ENCODE results near the gene RCAN3. TPM values are rescaled to one million over a fixed set of nuclear protein-coding genes. Genes with fewer than 3 reads are reported as not detected.
A peak's percentile ranks its signal among the peaks of the same experiment; 100 is the strongest.

RCAN3 gene
- total and polyA plus RNA-seq, 10 of the 15 experiments (the other 5 are each of a cell fraction or from before 2014, with no cell fraction given): 0.02 to 0.46 (median 0.06) TPM; not detected in 3

DNA sequence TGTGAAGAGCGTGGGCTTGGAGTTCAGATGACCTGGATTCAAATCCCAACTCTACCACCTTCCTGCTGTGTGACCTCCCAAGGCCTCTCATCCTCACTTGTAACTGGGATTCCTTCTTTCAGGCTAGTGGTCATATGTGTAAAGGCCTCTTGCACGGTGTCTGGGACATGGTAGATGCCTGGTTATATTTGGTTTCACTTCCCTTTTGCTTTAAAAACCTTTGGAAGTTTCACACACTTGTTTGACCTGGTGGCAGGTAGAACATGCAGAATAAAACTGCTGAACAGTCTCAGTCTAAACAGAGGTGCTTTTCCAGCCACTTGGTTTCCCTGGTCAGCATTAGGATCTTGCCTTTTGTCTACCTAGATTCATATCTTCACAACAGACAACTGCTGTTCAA lies 37.0 kb upstream of the RCAN3 start:
- WGBS (ENCODE audit: insufficient coverage, insufficient replicate concordance, low lambda C conversion rate, missing lambda C conversion rate): 65% methylated on average over 2 of the region's 2 CpGs
- Histone ChIP-seq H3K4me3 (no peak overlapping the region), H3K27me3 (replicated peaks in 1 of 2; ENCODE audit: control insufficient read depth in 2 of 2, insufficient read depth in 2 of 2, low read length in 1 of 2) (no peaks in the 10 kb centered on the region), H3K9me3 (replicated peaks; ENCODE audit: control insufficient read depth, insufficient read depth, low read length) (no peaks in the 10 kb centered on the region; the same call in 2 of the 3 replicates), H2AFZ (ENCODE audit: control insufficient read depth, low read depth, low read length) (no peak overlapping the region), H3K9ac (ENCODE audit: control insufficient read depth, insufficient read depth, low read length) (no peak overlapping the region), H3K27ac (ENCODE audit: control insufficient read depth, insufficient read depth) (no peak overlapping the region), H3K4me2 (ENCODE audit: control insufficient read depth, insufficient read depth) (no peak overlapping the region), H3K79me2 (ENCODE audit: control insufficient read depth, insufficient read depth, low read length) (no peaks in the 10 kb centered on the region), H3K4me1 (ENCODE audit: control insufficient read depth, insufficient read depth, low read length) (no peaks in the 10 kb centered on the region), H3K36me3 (ENCODE audit: control insufficient read depth in 2 of 2, insufficient read depth in 2 of 2, low read length in 1 of 2) (no peaks in the 10 kb centered on the region), H4K20me1 (ENCODE audit: control insufficient read depth, insufficient read depth) (no peaks in the 10 kb centered on the region)
- ChIA-PET CTCF (no interaction called here), RAD21 (ENCODE audit: unreplicated experiment) (no interaction called here), POLR2A (no interaction called here), SMC1A (ENCODE audit: uncharacterized antibody, unreplicated experiment) (no interaction called here)
- in situ Hi-C loops (cut with MboI) (no loop called here), intact Hi-C loops (cut with micrococcal nuclease; ENCODE audit: unreplicated experiment) (no loop called here)
- no peak for ATAC-seq
- TF ChIP-seq EZH2 (IDR thresholded peaks at IDR 0.05; ENCODE audit: borderline replicate concordance, control insufficient read depth, low read depth, low read length) (no peak), SPI1 (IDR thresholded peaks at IDR 0.05; ENCODE audit: borderline replicate concordance, insufficient read depth, low read depth, low read length) (peak; percentile 69; the same call in 1 of the 2 replicates)
- FAIRE-seq: no peak
- DNase-seq (ENCODE audit: low read depth, low spot score): no peak
- no TSS peak for BruUV-seq (replicated peaks)

DNA sequence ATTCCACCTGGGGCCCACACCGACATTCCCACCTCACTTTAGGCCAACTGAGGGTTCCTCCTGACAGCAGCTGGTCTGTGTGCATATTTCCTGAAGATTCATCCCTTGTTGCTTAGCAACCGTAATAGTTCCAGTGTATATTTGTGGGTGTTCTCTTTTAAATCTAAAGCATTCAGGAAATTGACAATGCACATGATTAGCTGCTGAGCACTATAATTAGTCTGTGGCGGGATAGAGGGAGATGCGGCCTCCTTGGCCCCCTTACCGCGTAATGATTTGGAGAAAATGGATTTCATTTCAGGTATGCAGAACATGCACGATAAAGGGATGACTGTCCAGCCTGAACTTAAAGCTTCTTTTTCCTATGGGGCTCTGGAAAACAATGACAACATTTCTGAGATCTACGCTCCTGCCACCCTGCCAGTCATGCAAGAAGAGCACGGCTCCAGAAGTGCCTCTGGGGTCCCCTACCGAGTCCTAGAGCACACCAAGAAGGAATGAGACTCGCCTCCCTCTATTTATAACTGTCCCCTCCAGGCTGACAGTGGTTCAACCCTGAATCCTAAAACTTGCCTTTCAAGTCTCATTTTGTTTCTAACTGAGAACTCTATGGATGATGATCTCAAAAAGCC lies 33.8 kb upstream of the RCAN3 start:
- H4K20me1 ChIP-seq (ENCODE audit: control insufficient read depth, insufficient read depth): no peaks in the 10 kb centered on the region
- ChIA-PET POLR2A (no interaction called here), CTCF (interaction anchor here (0.8 kb wide), 1 partner anchor 10 kb away, joined by 3 read pairs; no protein-coding TSS in a partner anchor), SMC1A (ENCODE audit: uncharacterized antibody, unreplicated experiment) (no interaction called here), RAD21 (ENCODE audit: unreplicated experiment) (no interaction called here)
- H3K4me1 ChIP-seq (ENCODE audit: control insufficient read depth, insufficient read depth, low read length): no peaks in the 10 kb centered on the region
- no peak for DNase-seq (ENCODE audit: low read depth, low spot score)
- no peaks in the 10 kb centered on the region for H3K27me3 ChIP-seq (replicated peaks in 1 of 2; ENCODE audit: control insufficient read depth in 2 of 2, insufficient read depth in 2 of 2, low read length in 1 of 2)
- H3K36me3 ChIP-seq (ENCODE audit: control insufficient read depth in 2 of 2, insufficient read depth in 2 of 2, low read length in 1 of 2): no peaks in the 10 kb centered on the region
- intact Hi-C loops (cut with micrococcal nuclease; ENCODE audit: unreplicated experiment): no loop called here
- H3K4me3 ChIP-seq: no peak overlapping the region
- no peak overlapping the region for H3K9ac ChIP-seq (ENCODE audit: control insufficient read depth, insufficient read depth, low read length)
- H3K4me2 ChIP-seq (ENCODE audit: control insufficient read depth, insufficient read depth): no peak overlapping the region
- no peaks in the 10 kb centered on the region for H3K79me2 ChIP-seq (ENCODE audit: control insufficient read depth, insufficient read depth, low read length)
- BruUV-seq (replicated peaks): no TSS peak
- H3K27ac ChIP-seq (ENCODE audit: control insufficient read depth, insufficient read depth): no peak overlapping the region
- 87% methylated on average over 11 of the region's 11 CpGs for WGBS (ENCODE audit: insufficient coverage, insufficient replicate concordance, low lambda C conversion rate, missing lambda C conversion rate)
- H3K9me3 ChIP-seq (replicated peaks; ENCODE audit: control insufficient read depth, insufficient read depth, low read length): no peaks in the 10 kb centered on the region
- no peak for FAIRE-seq
- in situ Hi-C loops (cut with MboI): no loop called here
- no peak overlapping the region for H2AFZ ChIP-seq (ENCODE audit: control insufficient read depth, low read depth, low read length)
- ATAC-seq: no peak
- TF ChIP-seq MTA3 (IDR thresholded peaks at IDR 0.05; ENCODE audit: borderline replicate concordance, low read length) (no peak), POLR2A (IDR thresholded peaks at IDR 0.05; ENCODE audit: low read depth, low read length) (no peak), ESRRA (IDR thresholded peaks at IDR 0.05; ENCODE audit: low read length) (no peak), HDAC6 (IDR thresholded peaks at IDR 0.05; ENCODE audit: unreplicated experiment) (no peak), JUND (IDR thresholded peaks at IDR 0.05; ENCODE audit: low read depth, low read length) (no peak), PAX5 (IDR thresholded peaks at IDR 0.05; ENCODE audit: borderline replicate concordance, low read depth, low read length) (no peak), NBN (IDR thresholded peaks at IDR 0.05) (no peak)
- TF ChIP-seq, protein P1, sequence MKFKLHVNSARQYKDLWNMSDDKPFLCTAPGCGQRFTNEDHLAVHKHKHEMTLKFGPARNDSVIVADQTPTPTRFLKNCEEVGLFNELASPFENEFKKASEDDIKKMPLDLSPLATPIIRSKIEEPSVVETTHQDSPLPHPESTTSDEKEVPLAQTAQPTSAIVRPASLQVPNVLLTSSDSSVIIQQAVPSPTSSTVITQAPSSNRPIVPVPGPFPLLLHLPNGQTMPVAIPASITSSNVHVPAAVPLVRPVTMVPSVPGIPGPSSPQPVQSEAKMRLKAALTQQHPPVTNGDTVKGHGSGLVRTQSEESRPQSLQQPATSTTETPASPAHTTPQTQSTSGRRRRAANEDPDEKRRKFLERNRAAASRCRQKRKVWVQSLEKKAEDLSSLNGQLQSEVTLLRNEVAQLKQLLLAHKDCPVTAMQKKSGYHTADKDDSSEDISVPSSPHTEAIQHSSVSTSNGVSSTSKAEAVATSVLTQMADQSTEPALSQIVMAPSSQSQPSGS (IDR thresholded peaks at IDR 0.05; ENCODE audit: low read length): no peak
- TF ChIP-seq, protein P2, sequence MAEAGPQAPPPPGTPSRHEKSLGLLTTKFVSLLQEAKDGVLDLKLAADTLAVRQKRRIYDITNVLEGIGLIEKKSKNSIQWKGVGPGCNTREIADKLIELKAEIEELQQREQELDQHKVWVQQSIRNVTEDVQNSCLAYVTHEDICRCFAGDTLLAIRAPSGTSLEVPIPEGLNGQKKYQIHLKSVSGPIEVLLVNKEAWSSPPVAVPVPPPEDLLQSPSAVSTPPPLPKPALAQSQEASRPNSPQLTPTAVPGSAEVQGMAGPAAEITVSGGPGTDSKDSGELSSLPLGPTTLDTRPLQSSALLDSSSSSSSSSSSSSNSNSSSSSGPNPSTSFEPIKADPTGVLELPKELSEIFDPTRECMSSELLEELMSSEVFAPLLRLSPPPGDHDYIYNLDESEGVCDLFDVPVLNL (IDR thresholded peaks at IDR 0.05; ENCODE audit: low read depth, low read length): no peak
- TF ChIP-seq, protein P3, sequence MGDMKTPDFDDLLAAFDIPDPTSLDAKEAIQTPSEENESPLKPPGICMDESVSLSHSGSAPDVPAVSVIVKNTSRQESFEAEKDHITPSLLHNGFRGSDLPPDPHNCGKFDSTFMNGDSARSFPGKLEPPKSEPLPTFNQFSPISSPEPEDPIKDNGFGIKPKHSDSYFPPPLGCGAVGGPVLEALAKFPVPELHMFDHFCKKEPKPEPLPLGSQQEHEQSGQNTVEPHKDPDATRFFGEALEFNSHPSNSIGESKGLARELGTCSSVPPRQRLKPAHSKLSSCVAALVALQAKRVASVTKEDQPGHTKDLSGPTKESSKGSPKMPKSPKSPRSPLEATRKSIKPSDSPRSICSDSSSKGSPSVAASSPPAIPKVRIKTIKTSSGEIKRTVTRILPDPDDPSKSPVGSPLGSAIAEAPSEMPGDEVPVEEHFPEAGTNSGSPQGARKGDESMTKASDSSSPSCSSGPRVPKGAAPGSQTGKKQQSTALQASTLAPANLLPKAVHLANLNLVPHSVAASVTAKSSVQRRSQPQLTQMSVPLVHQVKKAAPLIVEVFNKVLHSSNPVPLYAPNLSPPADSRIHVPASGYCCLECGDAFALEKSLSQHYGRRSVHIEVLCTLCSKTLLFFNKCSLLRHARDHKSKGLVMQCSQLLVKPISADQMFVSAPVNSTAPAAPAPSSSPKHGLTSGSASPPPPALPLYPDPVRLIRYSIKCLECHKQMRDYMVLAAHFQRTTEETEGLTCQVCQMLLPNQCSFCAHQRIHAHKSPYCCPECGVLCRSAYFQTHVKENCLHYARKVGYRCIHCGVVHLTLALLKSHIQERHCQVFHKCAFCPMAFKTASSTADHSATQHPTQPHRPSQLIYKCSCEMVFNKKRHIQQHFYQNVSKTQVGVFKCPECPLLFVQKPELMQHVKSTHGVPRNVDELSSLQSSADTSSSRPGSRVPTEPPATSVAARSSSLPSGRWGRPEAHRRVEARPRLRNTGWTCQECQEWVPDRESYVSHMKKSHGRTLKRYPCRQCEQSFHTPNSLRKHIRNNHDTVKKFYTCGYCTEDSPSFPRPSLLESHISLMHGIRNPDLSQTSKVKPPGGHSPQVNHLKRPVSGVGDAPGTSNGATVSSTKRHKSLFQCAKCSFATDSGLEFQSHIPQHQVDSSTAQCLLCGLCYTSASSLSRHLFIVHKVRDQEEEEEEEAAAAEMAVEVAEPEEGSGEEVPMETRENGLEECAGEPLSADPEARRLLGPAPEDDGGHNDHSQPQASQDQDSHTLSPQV (IDR thresholded peaks at IDR 0.05): no peak

Measured in GM12878 (cell line).